AG04449 (cell line): ENCODE results near the gene MID1.
"Not testable (repeated sequence)": the region's sequence is repeated elsewhere in the genome, so short reads cannot be mapped to it uniquely, and the experiment has no call there.

Experiments used
- CTCF ChIA-PET: fragments of 350-600 bp; formaldehyde crosslinking; extraction: SDS; loops from one replicate; lab custom pipeline; 2021; ENCODE audit warnings: antibody characterized with exemption; lab: Yijun Ruan, JAX
- POLR2A ChIA-PET: fragments of 400-600, 350-600 bp; formaldehyde crosslinking; extraction: SDS; loops from one replicate; lab custom pipeline; 2020; ENCODE audit warnings: antibody characterized with exemption, inconsistent platforms; lab: Yijun Ruan, JAX
- DNase-seq: peaks from one replicate; pipeline ENCODE4 v3.0.0-alpha.2; 2010; ENCODE audit warnings: low read depth, low spot score
- H3K4me3 ChIP-seq: 2 replicates; pipeline ENCODE4 v1.5.1; 2011; ENCODE audit warnings: low read depth, mild to moderate bottlenecking, control low read depth, low read length
- TF ChIP-seq, protein P1 (sequence below): IDR thresholded peaks from one replicate; pipeline ENCODE4 v1.5.1; 2011; ENCODE audit warnings: mild to moderate bottlenecking, moderate library complexity, low read length, control low read depth, inconsistent platforms; ENCODE audit not compliant: insufficient read depth; ENCODE audit errors: missing control alignments

MID1 gene

DNA sequence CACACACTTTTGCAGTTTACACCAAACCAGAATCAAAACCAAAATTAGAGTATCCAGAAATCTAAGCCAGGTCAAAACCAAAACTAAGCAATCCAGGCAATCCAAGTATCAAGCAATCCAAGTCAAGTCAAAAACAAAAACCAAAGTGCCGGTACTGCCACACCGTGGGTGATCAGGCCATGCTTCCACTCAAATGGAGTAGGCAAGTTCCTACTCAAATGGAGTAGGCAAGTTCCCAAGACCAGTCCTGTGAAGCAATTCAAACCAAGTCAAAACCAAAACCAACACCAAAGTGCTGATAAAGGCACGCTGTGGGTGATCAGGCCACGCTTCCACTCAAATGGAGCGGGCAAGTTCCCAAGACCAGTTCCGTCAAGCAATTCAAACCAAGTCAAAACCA lies 31.3 kb downstream of the MID1 start:
- no peak for DNase-seq
- TF ChIP-seq, protein P1, sequence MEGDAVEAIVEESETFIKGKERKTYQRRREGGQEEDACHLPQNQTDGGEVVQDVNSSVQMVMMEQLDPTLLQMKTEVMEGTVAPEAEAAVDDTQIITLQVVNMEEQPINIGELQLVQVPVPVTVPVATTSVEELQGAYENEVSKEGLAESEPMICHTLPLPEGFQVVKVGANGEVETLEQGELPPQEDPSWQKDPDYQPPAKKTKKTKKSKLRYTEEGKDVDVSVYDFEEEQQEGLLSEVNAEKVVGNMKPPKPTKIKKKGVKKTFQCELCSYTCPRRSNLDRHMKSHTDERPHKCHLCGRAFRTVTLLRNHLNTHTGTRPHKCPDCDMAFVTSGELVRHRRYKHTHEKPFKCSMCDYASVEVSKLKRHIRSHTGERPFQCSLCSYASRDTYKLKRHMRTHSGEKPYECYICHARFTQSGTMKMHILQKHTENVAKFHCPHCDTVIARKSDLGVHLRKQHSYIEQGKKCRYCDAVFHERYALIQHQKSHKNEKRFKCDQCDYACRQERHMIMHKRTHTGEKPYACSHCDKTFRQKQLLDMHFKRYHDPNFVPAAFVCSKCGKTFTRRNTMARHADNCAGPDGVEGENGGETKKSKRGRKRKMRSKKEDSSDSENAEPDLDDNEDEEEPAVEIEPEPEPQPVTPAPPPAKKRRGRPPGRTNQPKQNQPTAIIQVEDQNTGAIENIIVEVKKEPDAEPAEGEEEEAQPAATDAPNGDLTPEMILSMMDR = no peak
- no peak overlapping the region for H3K4me3 ChIP-seq
- CTCF ChIA-PET = no interaction called here
- POLR2A ChIA-PET = no interaction called here

DNA sequence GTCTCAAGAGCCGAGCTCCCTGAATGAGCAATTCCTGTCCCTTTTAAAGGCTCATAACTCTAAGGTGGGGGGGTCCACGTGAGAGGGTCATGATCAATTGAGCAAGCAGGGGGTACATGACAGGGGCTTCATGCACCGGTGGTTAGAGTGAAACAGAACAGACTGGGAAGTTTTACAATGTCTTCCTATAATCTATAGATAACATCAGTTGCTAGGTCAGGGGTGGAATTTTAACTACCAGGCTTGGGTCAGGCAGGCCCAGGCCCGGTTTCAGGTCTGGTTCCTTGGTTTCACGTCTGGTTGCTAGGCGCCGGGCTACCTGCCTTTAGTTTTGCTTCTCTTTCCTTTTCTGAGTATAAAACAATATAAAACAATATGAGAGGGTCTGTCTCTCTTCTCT lies 35.5 kb downstream of the MID1 start:
- H3K4me3 ChIP-seq, DNase-seq, CTCF ChIA-PET, POLR2A ChIA-PET: not testable (repeated sequence)

DNA sequence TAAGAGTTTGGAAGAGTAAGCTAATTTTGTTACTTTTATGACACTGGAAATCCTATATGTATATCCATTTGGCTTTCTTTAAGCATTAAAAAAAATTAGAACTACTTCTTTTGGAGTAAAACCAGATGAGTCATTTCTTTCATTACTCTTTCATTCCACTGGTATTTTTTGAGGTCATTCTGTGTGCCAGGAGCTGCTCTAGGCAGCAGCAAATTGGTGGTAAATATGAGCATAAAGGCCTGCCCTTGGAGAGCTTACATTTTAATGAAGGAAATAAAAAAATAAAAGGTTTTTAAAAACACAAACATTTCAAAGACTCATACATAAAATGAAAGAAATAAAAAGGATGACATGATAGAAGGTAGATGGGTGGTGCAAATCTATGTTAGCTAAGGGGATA lies 37.4 kb downstream of the MID1 start:
- ChIA-PET POLR2A (interaction anchor here (0.6 kb wide), 1 partner anchor 52 kb away, joined by 3 read pairs; no protein-coding TSS in a partner anchor), CTCF (interaction anchor here (0.9 to 2.0 kb wide), 3 partner anchors 9 to 35 kb away, joined by 3 to 6 read pairs (median 3); no protein-coding TSS in a partner anchor)
- DNase-seq = peak; percentile 26
- TF ChIP-seq, protein P1 = no peak
- no peak overlapping the region for H3K4me3 ChIP-seq

DNA sequence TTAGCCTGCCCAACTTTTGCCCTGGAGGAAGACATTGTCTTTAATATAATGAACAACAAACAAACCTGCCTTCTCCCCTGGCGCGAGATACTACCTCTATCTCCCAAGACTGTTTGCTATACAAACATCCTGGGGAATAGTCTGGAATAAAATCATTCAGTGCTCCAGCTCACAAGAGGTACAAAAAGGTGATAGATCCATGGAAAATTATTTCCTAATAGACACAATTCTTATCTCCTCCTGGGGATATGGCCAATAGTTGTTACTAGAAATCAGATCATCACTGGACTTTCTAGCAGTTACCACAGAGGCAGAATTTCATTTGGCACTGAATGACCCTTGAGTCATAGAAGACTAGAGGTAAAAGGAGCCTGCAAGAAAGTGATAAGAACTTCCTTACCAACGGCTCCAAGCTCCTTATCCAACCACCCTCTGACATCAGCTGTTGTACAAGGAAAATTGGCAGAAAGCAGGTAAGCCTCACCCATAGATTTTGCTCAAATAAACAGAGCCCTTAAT lies 38.1 kb downstream of the MID1 start:
- CTCF ChIA-PET = interaction anchor here (0.6 to 2.0 kb wide), 3 partner anchors 9 to 36 kb away, joined by 3 to 6 read pairs (median 3); no protein-coding TSS in a partner anchor

DNA sequence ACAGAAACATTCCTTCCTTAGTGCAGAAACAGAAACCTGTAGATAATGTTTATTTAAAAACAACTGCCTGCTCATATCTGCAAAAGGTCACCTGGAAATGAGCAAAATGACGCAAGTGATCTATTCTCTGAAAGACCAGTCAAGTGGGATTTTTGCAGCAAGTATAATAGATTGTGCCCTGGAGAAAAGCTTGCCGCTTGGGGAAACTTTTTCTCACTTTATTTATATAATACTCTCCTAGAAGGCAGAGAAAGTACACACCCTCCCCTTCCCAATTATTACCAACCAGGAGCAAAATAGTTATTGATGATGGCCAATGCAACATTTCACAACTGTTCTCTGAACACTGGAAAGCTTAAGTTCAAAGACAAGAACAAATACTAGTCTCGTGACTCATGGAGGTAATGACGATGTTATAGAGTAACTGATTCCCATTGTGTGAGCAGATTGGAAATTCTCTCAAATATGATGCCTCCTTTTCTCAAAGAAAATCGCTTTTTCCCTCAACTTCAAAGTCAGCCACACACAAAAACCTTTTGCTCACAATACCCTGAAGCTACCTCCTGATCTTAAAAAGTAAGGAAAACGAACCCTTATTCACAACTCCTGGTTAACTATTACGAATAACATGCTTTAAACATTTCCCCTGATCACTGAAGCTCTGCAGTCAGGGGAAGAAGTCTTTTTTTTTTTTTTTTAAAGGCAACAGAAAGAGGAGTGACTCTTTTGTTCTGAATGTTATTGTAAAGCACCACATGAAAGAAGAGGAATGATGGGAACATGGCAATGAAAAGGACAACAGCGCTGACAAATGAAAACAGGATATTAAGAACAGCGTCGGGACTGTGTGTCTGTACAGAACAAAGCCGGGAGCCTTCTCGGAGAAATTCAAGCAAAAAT lies 41.0 kb downstream of the MID1 start:
- no peak for DNase-seq

More for the DNA sequence above, 38.1 kb downstream of the MID1 start:
- H3K4me3 ChIP-seq = no peak overlapping the region
- POLR2A ChIA-PET = interaction anchor here (0.6 kb wide), 1 partner anchor 53 kb away, joined by 3 read pairs; no protein-coding TSS in a partner anchor
- DNase-seq = no peak
- TF ChIP-seq, protein P1 = no peak

DNA sequence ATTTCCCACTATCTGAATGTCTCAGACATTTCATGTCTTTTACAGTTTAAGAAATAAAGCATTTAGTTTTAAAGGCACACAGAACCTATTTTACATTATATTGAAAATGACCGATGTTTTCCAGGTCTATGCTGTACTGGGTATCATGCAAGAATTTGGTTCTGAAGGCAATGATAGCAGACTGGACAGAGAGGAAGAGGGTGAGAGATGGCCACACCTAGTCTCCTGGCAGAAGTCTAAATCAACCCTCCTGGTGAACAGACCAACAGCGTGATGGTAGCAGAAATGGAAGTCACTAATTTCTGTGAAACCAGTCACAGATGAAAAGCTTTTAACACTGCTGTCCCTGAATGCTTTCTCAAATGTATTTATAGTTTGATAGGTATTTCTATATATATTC lies 41.9 kb downstream of the MID1 start:
- no peak for DNase-seq
- H3K4me3 ChIP-seq = no peak overlapping the region

More for the DNA sequence above, 41.0 kb downstream of the MID1 start:
- peak overlapping the region; percentile 34 for H3K4me3 ChIP-seq
- POLR2A ChIA-PET = no interaction called here
- CTCF ChIA-PET = no interaction called here
- TF ChIP-seq, protein P1 = no peak

More for the DNA sequence above, 41.9 kb downstream of the MID1 start:
- ChIA-PET CTCF (no interaction called here), POLR2A (no interaction called here)
- TF ChIP-seq, protein P1 = no peak
